ENCODE results near the gene PCNX1.
A peak's percentile ranks its signal among the peaks of the same experiment; 100 is the strongest.

PCNX1 gene

DNA sequence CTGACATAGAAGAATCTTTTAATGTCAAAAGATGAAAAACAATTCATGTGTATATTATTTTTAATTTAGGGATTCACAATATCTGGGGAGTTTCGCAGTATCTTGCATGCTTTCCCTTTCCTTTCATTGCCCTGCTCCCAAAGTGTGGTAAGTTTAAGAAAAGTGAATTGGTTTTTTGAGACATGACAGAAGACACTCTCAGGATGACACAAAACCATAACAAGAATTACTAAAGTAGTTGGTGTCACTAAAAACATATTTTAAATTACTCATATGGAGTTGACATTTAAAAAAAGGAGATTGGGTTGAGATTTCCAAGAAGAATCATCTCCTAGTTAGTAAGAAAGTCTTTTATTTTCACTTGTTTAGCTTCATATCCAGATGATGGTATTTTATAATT is 5.1 kb upstream of the PCNX1 start:
- Histone ChIP-seq H3K4me3 (ENCODE audit: control insufficient read depth in 1 of 7, extremely low read depth in 1 of 7, insufficient read depth in 4 of 7, low read depth in 2 of 7, low read length in 6 of 7) (no peak overlapping the region), H3K36me3 (ENCODE audit: control insufficient read depth in 4 of 4, insufficient read depth in 4 of 4, low read length in 3 of 4) (no peaks in the 10 kb centered on the region), H3K27me3 (replicated peaks in 2 of 5; ENCODE audit: control insufficient read depth in 4 of 5, insufficient read depth in 5 of 5, low read length in 4 of 5) (no peaks in the 10 kb centered on the region), H3K9me3 (ENCODE audit: control extremely low read depth in 1 of 5, control insufficient read depth in 4 of 5, insufficient read depth in 2 of 5, low read depth in 1 of 5, low read length in 4 of 5) (no peaks in the 10 kb centered on the region), H3K4me1 (ENCODE audit: control extremely low read depth in 1 of 4, control insufficient read depth in 4 of 4, insufficient read depth in 4 of 4, low read length in 3 of 4) (peaks cover 3 to 13% (median 7%) of the 10 kb centered on the region in 4 experiments), H3K27ac (ENCODE audit: insufficient read depth in 1 of 2, low read depth in 1 of 2, low read length in 2 of 2, poor library complexity in 1 of 2, severe bottlenecking in 2 of 2) (no peak overlapping the region)
- no CpG with 5 or more reads among the region's 1 CpG for WGBS (ENCODE audit: insufficient coverage)
- POLR2A ChIA-PET = no interaction called here
- CTCF ChIA-PET = interaction anchor here (0.9 to 2.6 kb wide), 6 partner anchors 15 to 53 kb away, joined by 3 to 7 read pairs (median 4); no protein-coding TSS in a partner anchor
- no peak for DNase-seq

DNA sequence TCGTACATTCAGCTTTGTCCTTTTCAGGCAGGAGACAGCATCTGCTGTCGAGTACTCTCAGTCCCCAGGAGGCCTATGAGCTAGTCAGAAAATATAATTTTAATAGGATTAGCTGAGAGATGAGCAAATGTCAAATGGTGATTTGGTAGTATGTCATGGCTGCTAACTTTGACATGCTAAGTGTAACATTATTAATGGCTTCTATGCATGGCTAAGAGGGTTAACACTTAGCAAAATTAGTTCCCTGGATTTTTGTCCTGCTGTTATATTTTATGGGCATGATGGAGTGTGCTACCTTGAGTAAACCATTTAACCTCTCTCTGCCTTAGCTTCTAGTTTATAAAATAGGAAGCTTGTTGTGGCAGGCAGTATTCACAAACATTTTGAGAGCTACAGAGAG is 2.9 kb upstream of the PCNX1 start:
- WGBS (ENCODE audit: insufficient coverage) = 100% methylated on average over 2 of the region's 2 CpGs
- ChIA-PET POLR2A (no interaction called here), CTCF (interaction anchor here (0.9 to 4.4 kb wide), 8 partner anchors 12 to 50 kb away, joined by 4 to 51 read pairs (median 9); no protein-coding TSS in a partner anchor)
- no peaks in the 10 kb centered on the region for H3K9me3 ChIP-seq (ENCODE audit: control extremely low read depth in 1 of 5, control insufficient read depth in 4 of 5, insufficient read depth in 2 of 5, low read depth in 1 of 5, low read length in 4 of 5)
- no peak overlapping the region for H3K27ac ChIP-seq (ENCODE audit: insufficient read depth in 1 of 2, low read depth in 1 of 2, low read length in 2 of 2, poor library complexity in 1 of 2, severe bottlenecking in 2 of 2)
- no peaks in the 10 kb centered on the region for H3K36me3 ChIP-seq (ENCODE audit: control insufficient read depth in 4 of 4, insufficient read depth in 4 of 4, low read length in 3 of 4)
- no peak overlapping the region for H3K4me3 ChIP-seq (ENCODE audit: control insufficient read depth in 1 of 7, extremely low read depth in 1 of 7, insufficient read depth in 4 of 7, low read depth in 2 of 7, low read length in 6 of 7)
- no peaks in the 10 kb centered on the region for H3K27me3 ChIP-seq (replicated peaks in 2 of 5; ENCODE audit: control insufficient read depth in 4 of 5, insufficient read depth in 5 of 5, low read length in 4 of 5)
- H3K4me1 ChIP-seq (ENCODE audit: control extremely low read depth in 1 of 4, control insufficient read depth in 4 of 4, insufficient read depth in 4 of 4, low read length in 3 of 4) = peaks cover 9 to 22% (median 17%) of the 10 kb centered on the region in 4 experiments
- no peak for DNase-seq

DNA sequence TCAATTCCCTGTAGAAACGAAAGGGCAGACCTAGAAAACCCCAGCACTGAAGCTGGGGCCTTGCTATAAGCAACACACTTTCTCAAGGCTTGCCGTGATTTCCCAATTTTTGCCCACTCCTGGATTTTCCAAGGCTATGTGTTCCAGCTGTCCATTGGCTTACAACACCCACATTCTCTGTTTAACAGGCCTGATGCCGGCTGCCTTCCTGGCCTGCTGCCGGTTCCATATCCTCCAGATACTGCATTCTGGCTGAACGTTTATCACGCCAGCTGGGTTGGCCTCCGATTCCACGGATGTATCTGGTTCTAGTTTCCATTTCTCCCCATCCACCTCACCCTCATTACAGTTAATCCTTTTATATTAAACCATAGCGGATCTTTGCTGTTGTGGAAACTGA is 2.0 kb upstream of the PCNX1 start:
- ChIA-PET POLR2A (no interaction called here), CTCF (interaction anchor here (0.6 to 4.4 kb wide), 11 partner anchors 10 to 87 kb away, joined by 3 to 51 read pairs (median 9); no protein-coding TSS in a partner anchor)
- Histone ChIP-seq H3K27me3 (replicated peaks in 2 of 5; ENCODE audit: control insufficient read depth in 4 of 5, insufficient read depth in 5 of 5, low read length in 4 of 5) (no peaks in the 10 kb centered on the region), H3K4me3 (ENCODE audit: control insufficient read depth in 1 of 7, extremely low read depth in 1 of 7, insufficient read depth in 4 of 7, low read depth in 2 of 7, low read length in 6 of 7) (no peak overlapping the region), H3K36me3 (ENCODE audit: control insufficient read depth in 4 of 4, insufficient read depth in 4 of 4, low read length in 3 of 4) (no peaks in the 10 kb centered on the region), H3K4me1 (ENCODE audit: control extremely low read depth in 1 of 4, control insufficient read depth in 4 of 4, insufficient read depth in 4 of 4, low read length in 3 of 4) (peaks cover 14 to 26% (median 21%) of the 10 kb centered on the region in 4 experiments), H3K27ac (ENCODE audit: insufficient read depth in 1 of 2, low read depth in 1 of 2, low read length in 2 of 2, poor library complexity in 1 of 2, severe bottlenecking in 2 of 2) (no peak overlapping the region), H3K9me3 (ENCODE audit: control extremely low read depth in 1 of 5, control insufficient read depth in 4 of 5, insufficient read depth in 2 of 5, low read depth in 1 of 5, low read length in 4 of 5) (no peaks in the 10 kb centered on the region)
- DNase-seq = no peak
- WGBS (ENCODE audit: insufficient coverage) = 100% methylated on average over 2 of the region's 9 CpGs

DNA sequence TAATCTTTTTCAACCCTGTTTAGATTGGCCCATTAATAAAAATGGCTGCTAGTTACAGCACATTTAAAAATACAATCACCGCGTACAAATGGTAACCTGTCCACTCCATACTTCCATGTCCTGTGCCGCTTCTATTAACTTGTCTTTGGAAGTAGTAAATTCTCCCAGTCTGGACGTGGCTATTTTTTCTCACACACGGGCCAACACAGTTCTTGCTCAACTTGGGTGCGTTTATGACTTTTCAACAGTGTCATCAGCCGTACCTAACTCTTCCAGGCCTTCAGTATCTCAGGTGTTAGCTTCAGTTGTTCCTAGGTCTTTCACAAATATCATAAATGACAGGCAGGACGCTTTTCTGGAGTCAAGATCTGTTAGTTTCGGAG is 475 bp upstream of the PCNX1 start:
- no peaks in the 10 kb centered on the region for H3K9me3 ChIP-seq (ENCODE audit: control extremely low read depth in 1 of 5, control insufficient read depth in 4 of 5, insufficient read depth in 2 of 5, low read depth in 1 of 5, low read length in 4 of 5)
- no peaks in the 10 kb centered on the region for H3K27me3 ChIP-seq (replicated peaks in 2 of 5; ENCODE audit: control insufficient read depth in 4 of 5, insufficient read depth in 5 of 5, low read length in 4 of 5)
- 31% methylated on average over 9 of the region's 9 CpGs for WGBS (ENCODE audit: insufficient coverage)
- peaks cover 14 to 26% (median 20%) of the 10 kb centered on the region in 4 experiments for H3K4me1 ChIP-seq (ENCODE audit: control extremely low read depth in 1 of 4, control insufficient read depth in 4 of 4, insufficient read depth in 4 of 4, low read length in 3 of 4)
- H3K27ac ChIP-seq (ENCODE audit: insufficient read depth in 1 of 2, low read depth in 1 of 2, low read length in 2 of 2, poor library complexity in 1 of 2, severe bottlenecking in 2 of 2) = peak overlapping the region; percentile 46 to 84
- CTCF ChIA-PET = interaction anchor here (0.7 to 4.4 kb wide), 22 partner anchors 8 to 91 kb away, joined by 3 to 51 read pairs (median 5); no protein-coding TSS in a partner anchor
- DNase-seq = no peak
- peak overlapping the region; percentile 61 to 97 (median 89) for H3K4me3 ChIP-seq (ENCODE audit: control insufficient read depth in 1 of 7, extremely low read depth in 1 of 7, insufficient read depth in 4 of 7, low read depth in 2 of 7, low read length in 6 of 7)
- POLR2A ChIA-PET = interaction anchor here (1.3 kb wide), 1 partner anchor 46 kb away, joined by 4 read pairs; no protein-coding TSS in a partner anchor
- no peaks in the 10 kb centered on the region for H3K36me3 ChIP-seq (ENCODE audit: control insufficient read depth in 4 of 4, insufficient read depth in 4 of 4, low read length in 3 of 4)

DNA sequence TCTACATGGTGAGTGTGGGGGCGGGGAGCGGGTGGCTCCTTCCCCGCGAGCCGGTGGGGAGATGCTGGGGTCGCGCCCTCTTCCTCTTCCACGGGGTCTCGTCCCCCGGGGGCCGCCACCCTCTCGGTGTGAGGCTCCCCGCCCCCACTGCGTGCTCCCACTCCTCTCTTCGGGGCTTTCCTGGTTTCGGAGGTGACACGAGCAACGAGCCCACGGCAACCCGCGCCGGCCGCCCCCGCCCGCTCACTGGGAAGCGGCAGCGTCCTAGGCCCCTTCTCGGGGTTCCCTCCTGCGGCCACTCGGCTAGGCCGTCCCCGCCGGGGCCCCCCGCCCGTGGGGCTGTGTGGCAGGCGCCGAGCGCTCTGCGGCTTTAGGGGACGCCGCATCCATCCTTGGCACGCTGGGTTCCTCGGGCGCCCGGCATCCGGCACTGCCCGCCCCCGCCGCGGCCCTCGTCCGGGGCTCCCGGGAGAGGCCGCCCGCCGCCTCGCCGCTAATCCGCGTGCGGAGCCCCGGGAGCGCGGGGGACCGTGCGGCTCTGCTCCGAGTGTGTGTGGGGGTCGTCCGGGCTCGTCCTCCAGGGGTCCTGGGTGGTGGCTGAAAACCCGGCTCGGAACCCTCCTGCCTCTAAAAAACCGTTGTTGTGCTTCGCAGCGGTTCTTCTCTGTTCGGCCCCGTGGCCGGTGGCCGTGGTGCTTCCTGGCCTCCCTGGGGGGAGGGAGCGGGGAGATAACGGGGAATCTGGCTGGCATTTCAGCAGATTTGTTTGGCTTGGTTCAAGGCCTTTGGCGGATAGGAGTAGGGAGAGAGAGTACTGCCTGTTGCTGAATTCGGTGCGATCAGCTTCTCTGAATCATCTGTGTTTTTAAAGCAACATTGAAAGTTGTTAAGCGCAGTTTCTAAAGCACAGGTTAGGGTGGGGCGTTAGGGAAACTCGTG is 1.0 kb downstream of the PCNX1 start:
- CTCF ChIA-PET = interaction anchor here (0.8 to 4.4 kb wide), 15 partner anchors 10 to 93 kb away, joined by 3 to 51 read pairs (median 4); no protein-coding TSS in a partner anchor
- Histone ChIP-seq H3K36me3 (ENCODE audit: control insufficient read depth in 4 of 4, insufficient read depth in 4 of 4, low read length in 3 of 4) (peaks cover 0 to 2% (median 0%) of the 10 kb centered on the region in 4 experiments), H3K4me3 (ENCODE audit: control insufficient read depth in 1 of 7, extremely low read depth in 1 of 7, insufficient read depth in 4 of 7, low read depth in 2 of 7, low read length in 6 of 7) (peak overlapping the region; percentile 83 to 97 (median 89)), H3K4me1 (ENCODE audit: control extremely low read depth in 1 of 4, control insufficient read depth in 4 of 4, insufficient read depth in 4 of 4, low read length in 3 of 4) (peaks cover 14 to 26% (median 20%) of the 10 kb centered on the region in 4 experiments), H3K27ac (ENCODE audit: insufficient read depth in 1 of 2, low read depth in 1 of 2, low read length in 2 of 2, poor library complexity in 1 of 2, severe bottlenecking in 2 of 2) (peak overlapping the region; percentile 50 to 84), H3K9me3 (ENCODE audit: control extremely low read depth in 1 of 5, control insufficient read depth in 4 of 5, insufficient read depth in 2 of 5, low read depth in 1 of 5, low read length in 4 of 5) (no peaks in the 10 kb centered on the region), H3K27me3 (replicated peaks in 2 of 5; ENCODE audit: control insufficient read depth in 4 of 5, insufficient read depth in 5 of 5, low read length in 4 of 5) (no peaks in the 10 kb centered on the region)
- 0% methylated on average over 59 of the region's 87 CpGs for WGBS (ENCODE audit: insufficient coverage)
- DNase-seq = peak in 2 of 3 donors; percentile 52 to 61
- POLR2A ChIA-PET = interaction anchor here (1.0 to 1.3 kb wide), 2 partner anchors 45 to 85 kb away, joined by 4 to 5 read pairs; no protein-coding TSS in a partner anchor

DNA sequence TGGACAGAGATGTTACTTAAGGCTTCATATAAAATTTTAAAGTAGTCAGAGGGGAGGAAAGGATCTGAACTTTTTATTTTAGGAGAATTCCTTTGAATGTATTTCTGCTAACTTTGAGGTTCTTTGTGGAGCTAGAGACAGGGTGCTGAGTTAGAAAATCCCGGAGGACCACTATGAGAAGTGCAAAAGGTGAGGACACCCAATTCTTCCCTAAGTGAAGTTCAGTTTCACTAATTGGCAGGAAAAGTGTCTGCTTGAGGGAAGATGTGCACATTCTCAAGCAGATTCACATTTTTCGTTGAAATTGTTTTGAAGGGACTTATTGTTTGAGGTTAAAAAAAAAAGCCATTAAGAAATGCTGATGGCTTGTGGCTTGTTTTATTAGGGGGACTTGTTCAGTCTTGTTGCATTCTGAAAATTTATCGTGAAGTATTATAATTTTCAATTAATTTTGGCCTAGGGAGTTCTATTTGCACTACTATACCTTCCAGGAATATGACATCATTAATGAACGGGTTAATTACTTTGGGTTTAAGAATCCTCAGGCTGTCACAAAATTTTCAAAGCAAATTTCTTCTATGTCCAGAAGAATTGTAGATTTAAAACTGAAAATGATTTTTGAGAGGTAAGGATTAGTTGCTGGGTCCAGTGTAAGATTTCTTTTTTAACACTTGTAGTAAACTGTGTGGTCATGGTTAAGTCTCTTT is 1.8 kb downstream of the PCNX1 start:
- Histone ChIP-seq H3K27ac (ENCODE audit: insufficient read depth in 1 of 2, low read depth in 1 of 2, low read length in 2 of 2, poor library complexity in 1 of 2, severe bottlenecking in 2 of 2) (peak overlapping the region in 1 of 2 experiments; percentile 84), H3K9me3 (ENCODE audit: control extremely low read depth in 1 of 5, control insufficient read depth in 4 of 5, insufficient read depth in 2 of 5, low read depth in 1 of 5, low read length in 4 of 5) (no peaks in the 10 kb centered on the region), H3K27me3 (replicated peaks in 2 of 5; ENCODE audit: control insufficient read depth in 4 of 5, insufficient read depth in 5 of 5, low read length in 4 of 5) (no peaks in the 10 kb centered on the region), H3K36me3 (ENCODE audit: control insufficient read depth in 4 of 4, insufficient read depth in 4 of 4, low read length in 3 of 4) (peaks cover 0 to 2% (median 0%) of the 10 kb centered on the region in 4 experiments), H3K4me1 (ENCODE audit: control extremely low read depth in 1 of 4, control insufficient read depth in 4 of 4, insufficient read depth in 4 of 4, low read length in 3 of 4) (peaks cover 14 to 26% (median 20%) of the 10 kb centered on the region in 4 experiments), H3K4me3 (ENCODE audit: control insufficient read depth in 1 of 7, extremely low read depth in 1 of 7, insufficient read depth in 4 of 7, low read depth in 2 of 7, low read length in 6 of 7) (peak overlapping the region in 6 of 7 experiments; percentile 83 to 97 (median 89))
- POLR2A ChIA-PET = no interaction called here
- CTCF ChIA-PET = interaction anchor here (0.8 to 1.0 kb wide), 3 partner anchors 9 to 46 kb away, joined by 3 read pairs; no protein-coding TSS in a partner anchor
- DNase-seq = no peak
- WGBS (ENCODE audit: insufficient coverage) = 13% methylated on average over 2 of the region's 4 CpGs
